GM12878 (cell line): ENCODE results near the gene CPNE4. TPM values are rescaled to one million over a fixed set of nuclear protein-coding genes. Genes with fewer than 3 reads are reported as not detected.

Experiments used
- ATAC-seq: fragments of 200-7000 bp; cut with Tn5 transposase; 3 replicates; pipeline ENCODE4 v1.9.1; 2020; ENCODE audit warnings: mild to moderate bottlenecking, moderate library complexity
- BruUV-seq: library from RNA; stranded (reverse); fragments of 400-500 nt; replicated peaks from 2 replicates; lab custom pipeline; 2021; lab: Mats Ljungman, UMichigan
- CTCF ChIA-PET: fragments of 300-600 bp; sonication (Branson Sonifier 250); formaldehyde crosslinking; extraction: SDS; loops from one replicate; lab custom pipeline; 2021; ENCODE audit warnings: inconsistent platforms; lab: Yijun Ruan, JAX
- POLR2A ChIA-PET: fragments of 350-600 bp; formaldehyde crosslinking; extraction: SDS; loops from one replicate; lab custom pipeline; 2021; ENCODE audit warnings: inconsistent platforms; lab: Charles Lee
- RAD21 ChIA-PET: fragments of 300-600 bp; sonication (Branson Sonifier 250); formaldehyde crosslinking; loops from one replicate; lab custom pipeline; 2023; ENCODE audit warnings: antibody characterized with exemption; ENCODE audit not compliant: unreplicated experiment; lab: Charles Lee
- SMC1A ChIA-PET: fragments of 300-600 bp; sonication (Branson Sonifier 250); formaldehyde crosslinking; loops from one replicate; lab custom pipeline; 2023; ENCODE audit not compliant: unreplicated experiment, uncharacterized antibody; lab: Charles Lee
- DNase-seq: peaks from one replicate; pipeline ENCODE4 v3.0.0-alpha.2; 2011; ENCODE audit warnings: low read depth, low spot score
- FAIRE-seq: peaks from 3 replicates; lab custom pipeline; 2011; peaks lifted over from hg19 to GRCh38; lab: Jason Lieb, UNC
- H2AFZ ChIP-seq: 2 replicates; pipeline ENCODE4 v1.6.0; 2011; ENCODE audit warnings: low read depth, low read length, control low read depth; ENCODE audit not compliant: control insufficient read depth
- H3K27ac ChIP-seq: 2 replicates; pipeline ENCODE4 v1.5.1; 2011; ENCODE audit warnings: control low read depth; ENCODE audit not compliant: control insufficient read depth, insufficient read depth
- H3K27me3 ChIP-seq, 2 experiments: replicated peaks in 1 of 2; 2 replicates each; pipeline versions ENCODE4 v1.6.0 to v1.6.1; 2011; ENCODE audit warnings: low read length in 1 of 2; ENCODE audit not compliant: control insufficient read depth in 2 of 2, insufficient read depth in 2 of 2
- H3K36me3 ChIP-seq, 2 experiments: 2 replicates each; pipeline ENCODE4 v1.5.1; 2011; ENCODE audit warnings: low read length in 1 of 2; ENCODE audit not compliant: control insufficient read depth in 2 of 2, insufficient read depth in 2 of 2
- H3K4me1 ChIP-seq: 2 replicates; pipeline ENCODE4 v1.6.1; 2011; ENCODE audit warnings: mild to moderate bottlenecking, low read length, moderate library complexity, mixed read lengths; ENCODE audit not compliant: control insufficient read depth, insufficient read depth
- H3K4me2 ChIP-seq: 2 replicates; pipeline ENCODE4 v1.6.0; 2011; ENCODE audit warnings: control low read depth; ENCODE audit not compliant: control insufficient read depth, insufficient read depth
- H3K4me3 ChIP-seq: fragments of 200-600 bp; sonication (generic); 2 replicates; pipeline ENCODE4 v1.5.1; 2016
- H3K79me2 ChIP-seq: 2 replicates; pipeline ENCODE4 v1.6.0; 2011; ENCODE audit warnings: low read length; ENCODE audit not compliant: control insufficient read depth, insufficient read depth
- H3K9ac ChIP-seq: 2 replicates; pipeline ENCODE4 v1.8.0; 2011; ENCODE audit warnings: low read length, control low read depth, mixed read lengths; ENCODE audit not compliant: control insufficient read depth, insufficient read depth
- H3K9me3 ChIP-seq: replicated peaks from 3 replicates; pipeline ENCODE4 v1.5.1; 2011; ENCODE audit warnings: mild to moderate bottlenecking, low read length; ENCODE audit not compliant: control insufficient read depth, insufficient read depth
- H4K20me1 ChIP-seq: 2 replicates; pipeline ENCODE4 v1.6.0; 2011; ENCODE audit not compliant: control insufficient read depth, insufficient read depth
- EGR1 ChIP-seq, 2 experiments: IDR thresholded peaks; 1 replicate in 1 of 2; 2 replicates in 1 of 2; pipeline ENCODE4 v1.6.1; 2011 to 2012; ENCODE audit warnings: low read depth in 2 of 2, low read length in 2 of 2, borderline replicate concordance in 1 of 2, mild to moderate bottlenecking in 1 of 2, moderate library complexity in 1 of 2
- EP300 ChIP-seq, 2 experiments: fragments of 150-350 bp in 1 of 2; IDR thresholded peaks; 2 replicates each; pipeline ENCODE4 v1.6.1; 2011 to 2012; ENCODE audit warnings: low read depth in 2 of 2, low read length in 2 of 2, borderline replicate concordance in 1 of 2, improper control_type of control experiment in 1 of 2, inconsistent platforms in 1 of 2; ENCODE audit not compliant: control insufficient read depth in 1 of 2
- FOXK2 ChIP-seq: fragments of 450-650 bp; IDR thresholded peaks from 2 replicates; pipeline ENCODE4 v1.6.1; 2017; ENCODE audit warnings: mild to moderate bottlenecking, moderate library complexity
- IRF5 ChIP-seq: fragments of 450-650 bp; IDR thresholded peaks from 2 replicates; pipeline ENCODE4 v1.6.1; 2017; ENCODE audit warnings: borderline replicate concordance
- JUND ChIP-seq: IDR thresholded peaks from 2 replicates; pipeline ENCODE4 v1.6.1; 2012; ENCODE audit warnings: low read depth, mild to moderate bottlenecking, low read length, improper control_type of control experiment, moderate library complexity
- KDM1A ChIP-seq: fragments of 200-600 bp; sonication (generic); IDR thresholded peaks from 2 replicates; pipeline ENCODE4 v1.6.1; 2016; ENCODE audit warnings: borderline replicate concordance
- NKRF ChIP-seq: fragments of 450-650 bp; conservative IDR thresholded peaks from 2 replicates; pipeline ENCODE4 v1.6.1; 2017; ENCODE audit warnings: mild to moderate bottlenecking, moderate library complexity
- NRF1 ChIP-seq: conservative IDR thresholded peaks from 2 replicates; pipeline ENCODE4 v1.6.1; 2011; ENCODE audit warnings: mild to moderate bottlenecking, low read depth, low read length, improper control_type of control experiment
- POLR2AphosphoS5 ChIP-seq: IDR thresholded peaks from 2 replicates; pipeline ENCODE4 v1.6.1; 2011; ENCODE audit warnings: mild to moderate bottlenecking, low read length, inconsistent platforms
- WGBS: methylation state at CpG from one replicate; pipeline ENCODE4 v1.1.6; 2016; ENCODE audit warnings: low lambda C conversion rate; ENCODE audit not compliant: insufficient replicate concordance, insufficient coverage; ENCODE audit errors: missing lambda C conversion rate; 5-methylcytosine and 5-hydroxymethylcytosine counted together
- in situ Hi-C: fragments of 300-500 bp; cut with MboI; formaldehyde crosslinking; loops from 9 replicates; pipeline ENCODE4 v1.14.3; 2018; ENCODE audit warnings: mixed read lengths
- intact Hi-C: fragments of 100-400 bp; cut with micrococcal nuclease; formaldehyde crosslinking; loops from one replicate; pipeline ENCODE4 v1.14.2; 2022; ENCODE audit not compliant: unreplicated experiment
- polyA plus RNA-seq, 11 experiments: library from polyadenylated mRNA; depleted of rRNA in 4 of 11; unstranded in 6 of 11; stranded (reverse) in 5 of 11; fragments of >200 nt; fragmentation: Nextera tagmentation in 4 of 11; fragmentation: Illumina TruSeq in 1 of 11; extraction: Ambion mirVana in 4 of 11; extraction: Trizol in 1 of 11; gene quantifications; 1 replicate in 1 of 11; 2 replicates in 10 of 11; pipeline versions ENCODE4 v1.2.1 to v1.2.3, GENCODE V29; 2011 to 2016; ENCODE audit warnings: inconsistent platforms in 2 of 11, missing spikeins in 2 of 11, low read depth in 1 of 11
- total RNA-seq, 4 experiments: library from RNA; depleted of rRNA in 3 of 4; stranded (reverse); fragments of >200 nt in 3 of 4; fragmentation: Illumina TruSeq in 1 of 4; extraction: Trizol in 1 of 4; gene quantifications; 2 replicates each; pipeline versions ENCODE4 v1.2.1 to v1.2.3, GENCODE V29; 2013 to 2021

Gene CPNE4
- total and polyA plus RNA-seq, 10 of the 15 experiments (the other 5 are each of a cell fraction or from before 2014, with no cell fraction given) = 0.17 to 1.9 (median 0.48) TPM; not detected in 1

- POLR2A ChIA-PET = no interaction called here
- Histone ChIP-seq H3K4me3 (no peak overlapping the region), H3K4me1 (no peaks in the 10 kb centered on the region), H3K27me3 (no peaks in the 10 kb centered on the region), H3K79me2 (no peaks in the 10 kb centered on the region), H3K27ac (no peak overlapping the region), H2AFZ (no peak overlapping the region), H4K20me1 (no peaks in the 10 kb centered on the region), H3K9ac (no peak overlapping the region), H3K4me2 (no peak overlapping the region), H3K36me3 (no peaks in the 10 kb centered on the region), H3K9me3 (no peaks in the 10 kb centered on the region)
- SMC1A ChIA-PET = no interaction called here
- ATAC-seq (no peak), FAIRE-seq (no peak), DNase-seq (no peak)
- no TSS peak for BruUV-seq
- TF ChIP-seq EGR1 (IDR thresholded peaks at IDR 0.05; ENCODE audit: borderline replicate concordance in 1 of 2, low read depth in 2 of 2, low read length in 2 of 2) = no peak
- no peak for TF ChIP-seq NKRF
- TF ChIP-seq IRF5 = no peak
- TF ChIP-seq FOXK2 = no peak
- no peak for TF ChIP-seq EP300 (IDR thresholded peaks at IDR 0.05; ENCODE audit: borderline replicate concordance in 1 of 2, control insufficient read depth in 1 of 2, low read depth in 2 of 2, low read length in 2 of 2)
- TF ChIP-seq KDM1A = no peak
- no peak for TF ChIP-seq JUND
- TF ChIP-seq POLR2AphosphoS5 = no peak
- no peak for TF ChIP-seq NRF1
- in situ Hi-C loops (no loop called here), intact Hi-C loops (no loop called here)
- CTCF ChIA-PET = no interaction called here
- 43% methylated on average over 3 of the region's 3 CpGs for WGBS
- RAD21 ChIA-PET = no interaction called here
Observed at GRCh38 chr3:131856171-131856570, 178.6 kb downstream of the CPNE4 start.
